IPS-NIHi7 (cell line): ENCODE measurements around the gene CNOT3.
"Not testable (repeated sequence)": the region's sequence is repeated elsewhere in the genome, so short reads cannot be mapped to it uniquely, and the experiment has no call there.

Experiments
- DNase-seq: peaks from one replicate; pipeline ENCODE4 v3.0.0; 2012; ENCODE audit warnings: mixed read lengths; ENCODE audit errors: extremely low spot score

The CNOT3 gene

GRCh38 chr19:54169149-54169740, 31.7 kb downstream of the CNOT3 start:
- no peak for DNase-seq

GRCh38 chr19:54171736-54172431, 34.3 kb downstream of the CNOT3 start:
- not testable (repeated sequence) for DNase-seq

- peak; percentile 81 for DNase-seq
Measured at GRCh38 chr19:54172471-54173358, 35.2 kb downstream of the CNOT3 start, which contains the start of gene TMC4. TMC4 (minus strand) TSS chr19:54173160; CDS start chr19:54173117, 43 bp downstream.

GRCh38 chr19:54173359-54173699, 35.8 kb downstream of the CNOT3 start:
- no peak for DNase-seq

- DNase-seq = no peak
Measured at GRCh38 chr19:54173951-54174834, 36.6 kb downstream of the CNOT3 start.

GRCh38 chr19:54178581-54179261, 41.2 kb downstream of the CNOT3 start:
- DNase-seq = peak; percentile 60

GRCh38 chr19:54179262-54179852, 41.8 kb downstream of the CNOT3 start:
- DNase-seq = no peak

GRCh38 chr19:54179921-54180461, 42.4 kb downstream of the CNOT3 start:
- peak; percentile 77 for DNase-seq

GRCh38 chr19:54180691-54181091, 43.1 kb downstream of the CNOT3 start:
- DNase-seq = no peak

- not testable (repeated sequence) for DNase-seq
Measured at GRCh38 chr19:54181894-54182293, 44.3 kb downstream of the CNOT3 start.

GRCh38 chr19:54183431-54183830, 45.9 kb downstream of the CNOT3 start:
- no peak for DNase-seq

- no peak for DNase-seq
Measured at GRCh38 chr19:54186351-54186750, 48.8 kb downstream of the CNOT3 start.

GRCh38 chr19:54186934-54187381, 49.4 kb downstream of the CNOT3 start:
- DNase-seq = no peak

- DNase-seq = no peak
Measured at GRCh38 chr19:54188215-54188871, 50.8 kb downstream of the CNOT3 start.

GRCh38 chr19:54189145-54189734, 51.7 kb downstream of the CNOT3 start, which contains the start of gene MBOAT7:
MBOAT7 (minus strand) TSS chr19:54189580; CDS start chr19:54188508, 1,072 bp downstream.
- no peak for DNase-seq

GRCh38 chr19:54189735-54190502, 52.4 kb downstream of the CNOT3 start:
- peak; percentile 89 for DNase-seq

GRCh38 chr19:54190503-54191010, 53.0 kb downstream of the CNOT3 start:
- DNase-seq = peak; percentile 76
